IMR-90 (cell line): Measurements from ENCODE around the gene TLCD2. TPM values are rescaled to one million over a fixed set of nuclear protein-coding genes. Genes with fewer than 3 reads are reported as not detected.

ENCODE experiments used
- ATAC-seq: fragments of 200-7000 bp; cut with Tn5 transposase; 2 replicates; pipeline ENCODE4 v1.9.1; 2020; ENCODE audit warnings: low read depth, mild to moderate bottlenecking, moderate library complexity
- BruUV-seq: library from RNA; stranded (reverse); fragments of 400-500 nt; replicated peaks from 2 replicates; lab custom pipeline; 2021; lab: Mats Ljungman, UMichigan
- CTCF ChIA-PET: fragments of 300-600 bp; formaldehyde crosslinking; extraction: SDS; loops from one replicate; lab custom pipeline; 2021; ENCODE audit warnings: antibody characterized with exemption; lab: Yijun Ruan, JAX
- POLR2A ChIA-PET: fragments of 300-600 bp; sonication (Branson Sonifier 250); formaldehyde crosslinking; loops from one replicate; lab custom pipeline; 2022; ENCODE audit warnings: antibody characterized with exemption; ENCODE audit not compliant: unreplicated experiment; lab: Charles Lee
- DNase-seq: peaks from one replicate; pipeline ENCODE4 v3.0.0; 2013
- H2AFZ ChIP-seq: replicated peaks from 2 replicates; pipeline ENCODE3; 2013; ENCODE audit warnings: low read length, mild to moderate bottlenecking; ENCODE audit not compliant: poor library complexity
- H2AK5ac ChIP-seq: 2 replicates; pipeline ENCODE4 v1.6.1; 2013; ENCODE audit warnings: low read depth, low read length, inconsistent platforms
- H2AK9ac ChIP-seq: replicated peaks from 2 replicates; pipeline ENCODE3; 2013; ENCODE audit warnings: mild to moderate bottlenecking, low read depth, low read length, moderate library complexity; ENCODE audit not compliant: poor library complexity
- H2BK120ac ChIP-seq: 2 replicates; pipeline ENCODE4 v1.6.1; 2013; ENCODE audit warnings: low read depth, low read length, inconsistent platforms
- H2BK15ac ChIP-seq: 3 replicates; pipeline ENCODE4 v1.6.1; 2013; ENCODE audit warnings: low read depth, low read length, inconsistent platforms
- H2BK20ac ChIP-seq: 2 replicates; pipeline ENCODE4 v1.6.1; 2013; ENCODE audit warnings: low read depth, mild to moderate bottlenecking, inconsistent platforms, low read length, moderate library complexity
- H2BK5ac ChIP-seq: 2 replicates; pipeline ENCODE4 v1.6.1; 2013; ENCODE audit warnings: mild to moderate bottlenecking, low read depth, low read length, inconsistent platforms; ENCODE audit not compliant: poor library complexity, severe bottlenecking
- H3K14ac ChIP-seq: replicated peaks from 2 replicates; pipeline ENCODE4 v1.6.1; 2013; ENCODE audit warnings: low read depth, low read length, inconsistent platforms
- H3K18ac ChIP-seq: 2 replicates; pipeline ENCODE4 v1.6.1; 2013; ENCODE audit warnings: low read depth, low read length, control low read depth
- H3K23ac ChIP-seq: 2 replicates; pipeline ENCODE4 v1.6.1; 2013; ENCODE audit warnings: low read depth, low read length, inconsistent platforms
- H3K27ac ChIP-seq: 2 replicates; pipeline ENCODE4 v1.5.1; 2013; ENCODE audit warnings: mild to moderate bottlenecking, control low read depth, low read length; ENCODE audit not compliant: insufficient read depth
- H3K27me3 ChIP-seq: 2 replicates; pipeline ENCODE4 v1.6.1; 2013; ENCODE audit warnings: low read length; ENCODE audit not compliant: control insufficient read depth, insufficient read depth
- H3K36me3 ChIP-seq: 2 replicates; pipeline ENCODE4 v1.6.1; 2013; ENCODE audit warnings: low read length, mixed read lengths; ENCODE audit not compliant: control insufficient read depth, insufficient read depth
- H3K4ac ChIP-seq: 2 replicates; pipeline ENCODE4 v1.6.1; 2013; ENCODE audit warnings: low read depth, low read length, inconsistent platforms
- H3K4me1 ChIP-seq: 2 replicates; pipeline ENCODE4 v1.6.1; 2013; ENCODE audit warnings: low read length, mixed read lengths; ENCODE audit not compliant: control insufficient read depth, insufficient read depth
- H3K4me2 ChIP-seq: 2 replicates; pipeline ENCODE4 v1.6.1; 2013; ENCODE audit warnings: low read depth, mild to moderate bottlenecking, control low read depth, low read length, moderate library complexity
- H3K4me3 ChIP-seq: 2 replicates; pipeline ENCODE4 v1.5.1; 2013; ENCODE audit warnings: low read depth, mild to moderate bottlenecking, control low read depth, low read length, moderate library complexity; ENCODE audit not compliant: insufficient read depth
- H3K56ac ChIP-seq: 2 replicates; pipeline ENCODE4 v1.6.1; 2013; ENCODE audit warnings: low read length, inconsistent platforms; ENCODE audit not compliant: insufficient read depth; ENCODE audit errors: extremely low read depth
- H3K79me1 ChIP-seq, 2 experiments: 2 replicates each; pipeline ENCODE4 v1.6.1; 2013; ENCODE audit warnings: low read length in 2 of 2, inconsistent platforms in 1 of 2, low read depth in 1 of 2
- H3K9ac ChIP-seq: 2 replicates; pipeline ENCODE4 v1.6.1; 2013; ENCODE audit warnings: low read depth, low read length, control low read depth
- H3K9me1 ChIP-seq: 2 replicates; pipeline ENCODE4 v1.6.1; 2013; ENCODE audit warnings: low read length, inconsistent platforms; ENCODE audit not compliant: insufficient read depth
- H3K9me3 ChIP-seq: 2 replicates; pipeline ENCODE4 v1.6.1; 2013; ENCODE audit warnings: low read length; ENCODE audit not compliant: control insufficient read depth, insufficient read depth
- H4K20me1 ChIP-seq: 2 replicates; pipeline ENCODE4 v1.6.1; 2013; ENCODE audit warnings: low read length, inconsistent platforms; ENCODE audit not compliant: insufficient read depth
- H4K5ac ChIP-seq: 2 replicates; pipeline ENCODE4 v1.6.1; 2013; ENCODE audit warnings: mild to moderate bottlenecking, low read depth, low read length, control low read depth
- H4K8ac ChIP-seq, 2 experiments: 2 replicates each; pipeline ENCODE4 v1.6.1; 2013; ENCODE audit warnings: low read depth in 2 of 2, low read length in 2 of 2, control low read depth in 1 of 2, inconsistent platforms in 1 of 2
- H4K91ac ChIP-seq: 2 replicates; pipeline ENCODE4 v1.6.1; 2013; ENCODE audit warnings: low read depth, low read length, inconsistent platforms; ENCODE audit not compliant: insufficient read depth
- CEBPB ChIP-seq: IDR thresholded peaks from 2 replicates; pipeline ENCODE4 v1.6.1; 2012; ENCODE audit warnings: low read depth, low read length, improper control_type of control experiment
- CHD1 ChIP-seq: IDR thresholded peaks from 2 replicates; pipeline ENCODE4 v1.6.1; 2012; ENCODE audit warnings: low read depth, low read length, improper control_type of control experiment
- ELK1 ChIP-seq: fragments of 150-350 bp; IDR thresholded peaks from 2 replicates; pipeline ENCODE4 v1.6.1; 2016; ENCODE audit warnings: low read depth, mild to moderate bottlenecking, low read length, moderate library complexity, borderline replicate concordance
- FOS ChIP-seq: fragments of 150-350 bp; IDR thresholded peaks from 2 replicates; pipeline ENCODE4 v1.6.1; 2016; ENCODE audit warnings: low read depth, low read length
- MAFK ChIP-seq: IDR thresholded peaks from 2 replicates; pipeline ENCODE4 v1.6.1; 2012; ENCODE audit warnings: low read depth, low read length, improper control_type of control experiment
- MAZ ChIP-seq: IDR thresholded peaks from 2 replicates; pipeline ENCODE4 v1.6.1; 2012; ENCODE audit warnings: low read depth, mild to moderate bottlenecking, low read length, improper control_type of control experiment, moderate library complexity, borderline replicate concordance
- MXI1 ChIP-seq: IDR thresholded peaks from 2 replicates; pipeline ENCODE4 v1.6.1; 2012; ENCODE audit warnings: low read depth, mild to moderate bottlenecking, low read length, moderate library complexity, borderline replicate concordance
- NFE2L2 ChIP-seq: fragments of 150-350 bp; IDR thresholded peaks from 2 replicates; pipeline ENCODE4 v1.6.1; 2016; ENCODE audit warnings: low read depth, mild to moderate bottlenecking, low read length
- POLR2A ChIP-seq: IDR thresholded peaks from 2 replicates; pipeline ENCODE4 v1.6.1; 2012; ENCODE audit warnings: mild to moderate bottlenecking, low read depth, low read length
- RAD21 ChIP-seq: IDR thresholded peaks from 2 replicates; pipeline ENCODE4 v1.6.1; 2012; ENCODE audit warnings: low read length, improper control_type of control experiment
- RCOR1 ChIP-seq: IDR thresholded peaks from 2 replicates; pipeline ENCODE4 v1.6.1; 2012; ENCODE audit warnings: mild to moderate bottlenecking, low read length, improper control_type of control experiment; ENCODE audit not compliant: insufficient replicate concordance
- SMC3 ChIP-seq: fragments of 150-350 bp; IDR thresholded peaks from 2 replicates; pipeline ENCODE4 v1.6.1; 2016; ENCODE audit warnings: low read depth, mild to moderate bottlenecking, antibody characterized with exemption, low read length, moderate library complexity
- USF2 ChIP-seq: fragments of 150-350 bp; IDR thresholded peaks from 2 replicates; pipeline ENCODE4 v1.6.1; 2017; ENCODE audit warnings: mild to moderate bottlenecking, antibody characterized with exemption, low read length, low read depth
- whole genome bisulfite sequencing, 2 experiments: methylation state at CpG; one replicate each; pipeline versions ENCODE4 v1.1.5 to v1.1.7; 2013; ENCODE audit warnings: missing lambda C conversion rate in 2 of 2; ENCODE audit not compliant: insufficient read length in 1 of 2; ENCODE audit errors: extremely low coverage in 2 of 2; 5-methylcytosine and 5-hydroxymethylcytosine counted together
- dilution Hi-C: fragments of 300-500 bp; cut with HindIII; formaldehyde crosslinking; loops from one replicate; pipeline ENCODE4 v1.14.3; 2018; ENCODE audit warnings: low sequenced_read_pairs; ENCODE audit not compliant: unreplicated experiment
- in situ Hi-C: fragments of 300-500 bp; cut with MboI; formaldehyde crosslinking; loops from 3 replicates; pipeline ENCODE4 v1.14.3; 2019; ENCODE audit warnings: low sequenced_read_pairs, inconsistent platforms, mixed read lengths
- intact Hi-C: fragments of 100-400 bp; cut with micrococcal nuclease; formaldehyde crosslinking; loops from 2 replicates; pipeline ENCODE4 v1.10.0; 2022
- polyA plus RNA-seq, 3 experiments: library from polyadenylated mRNA; depleted of rRNA; stranded (reverse); fragments of >200 nt; gene quantifications; 2 replicates each; pipeline ENCODE4 v1.2.3, GENCODE V29; 2012; ENCODE audit warnings: low replicate concordance in 1 of 3
- total RNA-seq: library from RNA; depleted of rRNA; stranded (reverse); fragments of >200 nt; gene quantifications from 2 replicates; pipeline ENCODE4 v1.2.3, GENCODE V29; 2012

The TLCD2 gene
- total and polyA plus RNA-seq, 2 of the 4 experiments (the other 2 are of a cell fraction): 0.72 to 1.2 TPM

- TF ChIP-seq ELK1 (no peak), RAD21 (no peak)
Measured at GRCh38 chr17:1713160-1713877, 3.1 kb upstream of the TLCD2 start (continued).

GRCh38 chr17:1712271-1712670 is 2.1 kb upstream of the TLCD2 start:
- intact Hi-C loops: no loop called here
- POLR2A ChIA-PET: interaction anchor here (0.5 kb wide), 1 partner anchor 219 kb away, joined by 3 read pairs; no protein-coding TSS in a partner anchor
- TF ChIP-seq POLR2A: no peak
- no peak for TF ChIP-seq MAFK
- no peak for TF ChIP-seq ELK1
- TF ChIP-seq SMC3: no peak
- no peak for TF ChIP-seq MXI1
- TF ChIP-seq NFE2L2: no peak
- TF ChIP-seq RCOR1: no peak
- TF ChIP-seq CHD1: no peak
- no peak for TF ChIP-seq USF2
- TF ChIP-seq MAZ: no peak
- no peak for TF ChIP-seq FOS
- TF ChIP-seq CEBPB: no peak

More at GRCh38 chr17:1712271-1712670, 2.1 kb upstream of the TLCD2 start:
- H2BK5ac ChIP-seq: no peak overlapping the region
- no peak overlapping the region for H4K91ac ChIP-seq
- H3K79me1 ChIP-seq: peaks cover 0 to 52% of the 10 kb centered on the region in 2 experiments; a peak in 2 of 4 replicates
- dilution Hi-C loops: no loop called here
- no peak for DNase-seq
- peaks cover 12% of the 10 kb centered on the region for H3K9me1 ChIP-seq
- no peak overlapping the region for H4K5ac ChIP-seq
- in situ Hi-C loops: loop anchor here (25.0 kb wide), 1 partner anchor 325 kb away; the partner anchor contains the start of genes DPH1, OVCA2 and RTN4RL1
- no peak for ATAC-seq
- peaks cover 41% of the 10 kb centered on the region for H3K36me3 ChIP-seq
- H3K9me3 ChIP-seq: no peaks in the 10 kb centered on the region
- peak overlapping the region; percentile 85 for H3K23ac ChIP-seq
- H4K20me1 ChIP-seq: peaks cover 62% of the 10 kb centered on the region
- no peak overlapping the region for H2BK120ac ChIP-seq
- H3K9ac ChIP-seq: no peak overlapping the region
- BruUV-seq: no TSS peak
- WGBS, 2 experiments: no CpG with 5 or more reads among the region's 8 CpGs
- H2BK20ac ChIP-seq: no peak overlapping the region
- H3K27ac ChIP-seq: peak overlapping the region; percentile 97; the same call in 1 of the 2 replicates
- no peak overlapping the region for H2AFZ ChIP-seq
- H2BK15ac ChIP-seq: no peak overlapping the region
- no peak overlapping the region for H2AK9ac ChIP-seq
- no peak overlapping the region for H3K18ac ChIP-seq
- H3K4me2 ChIP-seq: peak overlapping the region; percentile 15; the same call in 1 of the 2 replicates
- H3K27me3 ChIP-seq: no peaks in the 10 kb centered on the region
- H3K4me3 ChIP-seq: no peak overlapping the region
- H4K8ac ChIP-seq: no peak overlapping the region
- no peak overlapping the region for H3K4ac ChIP-seq
- 0 out of 2 replicates have a peak overlapping the region, but pooled peaks have one; percentile 7 for H3K14ac ChIP-seq
- CTCF ChIA-PET: no interaction called here
- peaks cover 27% of the 10 kb centered on the region for H3K4me1 ChIP-seq
- no peak overlapping the region for H2AK5ac ChIP-seq
- no peak overlapping the region for H3K56ac ChIP-seq
